Endothelial cell of umbilical vein (primary cell): ENCODE results near the gene ZNRD2.

Experiments used
- EZH2 ChIP-seq: IDR thresholded peaks from 2 replicates; pipeline ENCODE4 v1.6.1; 2012; ENCODE audit warnings: borderline replicate concordance, low read depth, mild to moderate bottlenecking, moderate library complexity, low read length, inconsistent platforms; ENCODE audit not compliant: severe bottlenecking
- JUN ChIP-seq: IDR thresholded peaks from 2 replicates; pipeline ENCODE4 v1.6.1; 2011; ENCODE audit warnings: borderline replicate concordance, low read depth; ENCODE audit not compliant: insufficient read length, insufficient read depth
- POLR2A ChIP-seq: IDR thresholded peaks from 2 replicates; pipeline ENCODE4 v1.6.1; 2012; ENCODE audit warnings: low read depth, mild to moderate bottlenecking, control low read depth, low read length
- POLR2AphosphoS5 ChIP-seq: IDR thresholded peaks from 2 replicates; pipeline ENCODE4 v1.6.1; 2012; ENCODE audit warnings: low read depth, mild to moderate bottlenecking, control low read depth, low read length, moderate library complexity; ENCODE audit not compliant: insufficient read depth
- TF ChIP-seq, protein P1 (sequence below), 2 donors: IDR thresholded peaks; 1 replicate in 1 of 2; 2 replicates in 1 of 2; pipeline ENCODE4 v1.5.1; 2011; ENCODE audit warnings: low read length in 2 of 2, mild to moderate bottlenecking in 2 of 2, moderate library complexity in 2 of 2, control low read depth in 1 of 2, inconsistent platforms in 1 of 2, low read depth in 1 of 2; ENCODE audit not compliant: insufficient read depth in 1 of 2; ENCODE audit errors: extremely low read depth in 1 of 2

DNA sequence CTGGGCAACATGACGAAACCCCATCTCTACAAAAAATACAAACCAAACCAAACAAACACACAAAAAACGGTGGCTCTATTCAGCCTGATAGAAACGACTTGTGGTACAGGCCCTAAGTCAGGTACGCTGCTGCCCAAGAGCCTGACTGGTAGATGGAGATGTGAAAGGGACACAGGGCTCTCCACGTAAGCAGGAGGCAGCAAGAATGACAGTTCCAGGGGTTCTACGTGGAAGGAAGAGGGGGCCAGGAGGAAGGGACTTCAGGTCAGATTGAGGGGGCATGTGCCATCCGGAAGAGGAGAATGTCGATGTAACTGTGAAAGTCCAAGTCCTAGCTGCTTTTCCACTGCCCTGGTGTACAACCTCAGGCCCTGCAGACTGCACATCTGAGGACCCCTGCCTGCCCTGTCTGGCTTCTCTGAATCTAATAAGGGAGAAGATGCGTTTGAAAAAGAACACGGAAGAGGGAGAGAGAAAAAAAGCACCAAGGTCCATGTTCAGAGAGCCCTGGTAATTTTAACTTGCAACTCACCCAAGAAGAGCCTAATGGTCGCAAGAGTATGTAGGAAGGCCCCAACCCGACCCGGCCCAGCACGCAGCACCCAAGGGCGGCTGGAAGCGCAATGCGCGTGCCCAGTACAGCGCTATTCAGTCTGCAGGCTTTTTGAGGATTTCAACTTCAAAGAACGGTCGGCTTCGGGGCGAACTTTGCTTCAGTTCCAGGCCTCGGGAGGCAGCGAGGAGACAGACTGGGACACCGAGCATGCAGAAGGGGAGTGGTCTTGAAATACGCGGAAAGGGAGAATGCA lies 909 bp upstream of the ZNRD2 start:
- TF ChIP-seq POLR2A (no peak), JUN (no peak), EZH2 (no peak), POLR2AphosphoS5 (no peak)
- TF ChIP-seq, protein P1, sequence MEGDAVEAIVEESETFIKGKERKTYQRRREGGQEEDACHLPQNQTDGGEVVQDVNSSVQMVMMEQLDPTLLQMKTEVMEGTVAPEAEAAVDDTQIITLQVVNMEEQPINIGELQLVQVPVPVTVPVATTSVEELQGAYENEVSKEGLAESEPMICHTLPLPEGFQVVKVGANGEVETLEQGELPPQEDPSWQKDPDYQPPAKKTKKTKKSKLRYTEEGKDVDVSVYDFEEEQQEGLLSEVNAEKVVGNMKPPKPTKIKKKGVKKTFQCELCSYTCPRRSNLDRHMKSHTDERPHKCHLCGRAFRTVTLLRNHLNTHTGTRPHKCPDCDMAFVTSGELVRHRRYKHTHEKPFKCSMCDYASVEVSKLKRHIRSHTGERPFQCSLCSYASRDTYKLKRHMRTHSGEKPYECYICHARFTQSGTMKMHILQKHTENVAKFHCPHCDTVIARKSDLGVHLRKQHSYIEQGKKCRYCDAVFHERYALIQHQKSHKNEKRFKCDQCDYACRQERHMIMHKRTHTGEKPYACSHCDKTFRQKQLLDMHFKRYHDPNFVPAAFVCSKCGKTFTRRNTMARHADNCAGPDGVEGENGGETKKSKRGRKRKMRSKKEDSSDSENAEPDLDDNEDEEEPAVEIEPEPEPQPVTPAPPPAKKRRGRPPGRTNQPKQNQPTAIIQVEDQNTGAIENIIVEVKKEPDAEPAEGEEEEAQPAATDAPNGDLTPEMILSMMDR (IDR thresholded peaks at IDR 0.05; ENCODE audit: extremely low read depth in 1 of 2, insufficient read depth in 1 of 2, low read depth in 1 of 2, low read length in 2 of 2), result no peak
